Keratinocyte (primary cell): ENCODE measurements around the gene TRPV2.

Source experiments
- EZH2 ChIP-seq: IDR thresholded peaks from one replicate; pipeline ENCODE4 v1.6.1; 2012; ENCODE audit warnings: inconsistent platforms, mild to moderate bottlenecking, low read length, moderate library complexity
- TF ChIP-seq, protein P1 (sequence below), 3 experiments: IDR thresholded peaks in 1 of 3; conservative IDR thresholded peaks in 1 of 3; optimal IDR thresholded peaks in 1 of 3; 2 replicates in 2 of 3; 3 replicates in 1 of 3; pipeline versions ENCODE3 to v1.5.1; 2011; ENCODE audit warnings: low read length in 3 of 3, mild to moderate bottlenecking in 3 of 3, moderate library complexity in 2 of 3, control low read depth in 1 of 3, inconsistent platforms in 1 of 3; ENCODE audit not compliant: insufficient read depth in 2 of 3; ENCODE audit errors: extremely low read depth in 1 of 3

DNA sequence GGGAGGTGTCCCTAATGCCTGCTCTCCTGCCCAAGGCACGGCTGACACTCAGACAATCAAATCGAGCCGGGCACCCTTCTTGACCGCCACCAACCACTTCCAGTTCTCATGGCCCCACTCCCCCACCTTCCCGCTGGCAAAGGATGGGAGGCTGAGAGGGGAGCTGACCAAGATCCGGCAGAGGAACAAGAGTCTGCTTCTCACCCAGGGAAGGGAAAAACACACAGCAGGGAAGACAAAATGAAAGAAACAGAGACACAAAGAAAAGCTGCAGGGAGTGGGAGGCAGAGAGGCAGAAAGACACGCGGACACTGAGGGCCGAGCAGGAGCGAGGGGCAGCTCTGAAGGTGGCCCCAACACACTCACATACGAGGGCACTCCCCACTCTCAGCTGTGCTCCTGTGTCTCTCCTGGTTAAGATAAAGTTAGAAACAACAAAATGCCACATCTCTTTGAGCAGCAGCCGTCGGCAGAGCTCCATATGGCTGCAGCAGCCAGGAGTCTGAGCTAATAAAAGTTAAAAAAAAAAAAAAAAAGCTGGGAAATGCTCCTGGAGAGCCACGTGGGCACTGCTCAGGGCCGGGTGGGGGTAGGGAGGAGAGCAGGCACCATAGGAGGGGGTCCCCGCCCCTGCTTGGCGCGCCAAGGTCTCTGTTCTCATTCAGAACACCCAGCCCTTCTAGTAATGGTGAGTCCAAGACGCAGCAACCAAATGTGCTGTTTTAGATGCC, 69.2 kb downstream of the TRPV2 start:
- TF ChIP-seq, protein P1, sequence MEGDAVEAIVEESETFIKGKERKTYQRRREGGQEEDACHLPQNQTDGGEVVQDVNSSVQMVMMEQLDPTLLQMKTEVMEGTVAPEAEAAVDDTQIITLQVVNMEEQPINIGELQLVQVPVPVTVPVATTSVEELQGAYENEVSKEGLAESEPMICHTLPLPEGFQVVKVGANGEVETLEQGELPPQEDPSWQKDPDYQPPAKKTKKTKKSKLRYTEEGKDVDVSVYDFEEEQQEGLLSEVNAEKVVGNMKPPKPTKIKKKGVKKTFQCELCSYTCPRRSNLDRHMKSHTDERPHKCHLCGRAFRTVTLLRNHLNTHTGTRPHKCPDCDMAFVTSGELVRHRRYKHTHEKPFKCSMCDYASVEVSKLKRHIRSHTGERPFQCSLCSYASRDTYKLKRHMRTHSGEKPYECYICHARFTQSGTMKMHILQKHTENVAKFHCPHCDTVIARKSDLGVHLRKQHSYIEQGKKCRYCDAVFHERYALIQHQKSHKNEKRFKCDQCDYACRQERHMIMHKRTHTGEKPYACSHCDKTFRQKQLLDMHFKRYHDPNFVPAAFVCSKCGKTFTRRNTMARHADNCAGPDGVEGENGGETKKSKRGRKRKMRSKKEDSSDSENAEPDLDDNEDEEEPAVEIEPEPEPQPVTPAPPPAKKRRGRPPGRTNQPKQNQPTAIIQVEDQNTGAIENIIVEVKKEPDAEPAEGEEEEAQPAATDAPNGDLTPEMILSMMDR (optimal IDR thresholded peaks at IDR 0.05 in 1 of 3, IDR thresholded peaks at IDR 0.05 in 1 of 3, conservative IDR thresholded peaks at IDR 0.05 in 1 of 3; ENCODE audit: extremely low read depth in 1 of 3, insufficient read depth in 2 of 3, low read length in 3 of 3): no peak
- no peak for TF ChIP-seq EZH2
